CD4-positive, alpha-beta T cell (primary cell): Measurements from ENCODE around the gene PCDHA3. TPM values are rescaled to one million over a fixed set of nuclear protein-coding genes. Genes with fewer than 3 reads are reported as not detected.
"Not testable (repeated sequence)": the region's sequence is repeated elsewhere in the genome, so short reads cannot be mapped to it uniquely, and the experiment has no call there.

ENCODE experiments used
- ATAC-seq: fragments of 200-7000 bp; cut with Tn5 transposase; one replicate; pipeline ENCODE4 v1.10.0; 2022; ENCODE audit warnings: mild to moderate bottlenecking; ENCODE audit not compliant: poor library complexity
- CTCF ChIA-PET: fragments of 350-600 bp; sonication (Branson Sonifier 250); formaldehyde crosslinking; loops from one replicate; lab custom pipeline; 2021; ENCODE audit warnings: antibody characterized with exemption, inconsistent platforms; lab: Charles Lee
- POLR2A ChIA-PET: fragments of 350-600 bp; sonication (Branson Sonifier 250); formaldehyde crosslinking; loops from one replicate; lab custom pipeline; 2021; ENCODE audit warnings: antibody characterized with exemption, inconsistent platforms; lab: Charles Lee
- DNase-seq, 14 experiments: peaks; one replicate each; pipeline ENCODE4 v3.0.0-alpha.2; 2013 to 2020; ENCODE audit warnings: mixed read lengths in 2 of 14
- H3K27ac ChIP-seq, 2 donors: one replicate each; pipeline versions ENCODE4 v1.5.1 to v1.7.0; 2013; ENCODE audit warnings: low read length in 2 of 2, low read depth in 1 of 2, mild to moderate bottlenecking in 1 of 2
- H3K27me3 ChIP-seq, 2 experiments: 1 replicate in 1 of 2; 2 replicates in 1 of 2; pipeline versions ENCODE4 v1.6.1 to v1.7.0; 2013; ENCODE audit warnings: low read length in 2 of 2, control low read depth in 1 of 2, mild to moderate bottlenecking in 1 of 2, moderate library complexity in 1 of 2; ENCODE audit not compliant: insufficient read depth in 2 of 2, control insufficient read depth in 1 of 2
- H3K36me3 ChIP-seq: one replicate; pipeline ENCODE4 v1.6.1; 2013; ENCODE audit warnings: low read length, control low read depth; ENCODE audit not compliant: insufficient read depth
- H3K4me1 ChIP-seq: one replicate; pipeline ENCODE4 v1.6.1; 2013; ENCODE audit warnings: low read length, control low read depth; ENCODE audit not compliant: insufficient read depth
- H3K4me3 ChIP-seq: one replicate; pipeline ENCODE4 v1.5.1; 2013; ENCODE audit warnings: mild to moderate bottlenecking, low read length, moderate library complexity
- H3K9me3 ChIP-seq, 2 experiments: 1 replicate in 1 of 2; 2 replicates in 1 of 2; pipeline versions ENCODE4 v1.6.1 to v1.7.0; 2013; ENCODE audit warnings: low read length in 2 of 2, mild to moderate bottlenecking in 2 of 2, control low read depth in 1 of 2, moderate library complexity in 1 of 2; ENCODE audit not compliant: control insufficient read depth in 1 of 2, insufficient read depth in 1 of 2
- H3K27ac Mint-ChIP-seq: one replicate; pipeline ENCODE4 v1.8.0; 2020; ENCODE audit warnings: mixed read lengths
- H3K27me3 Mint-ChIP-seq: one replicate; pipeline ENCODE4 v1.8.0; 2021; ENCODE audit warnings: mixed read lengths
- H3K36me3 Mint-ChIP-seq: one replicate; pipeline ENCODE4 v1.8.0; 2021; ENCODE audit warnings: low read depth, mixed read lengths
- H3K4me1 Mint-ChIP-seq: one replicate; pipeline ENCODE4 v1.8.0; 2021; ENCODE audit warnings: low read depth, mixed read lengths
- H3K4me3 Mint-ChIP-seq: one replicate; pipeline ENCODE4 v1.8.0; 2020; ENCODE audit warnings: mild to moderate bottlenecking, mixed read lengths
- H3K9me3 Mint-ChIP-seq: one replicate; pipeline ENCODE4 v1.8.0; 2020; ENCODE audit warnings: mixed read lengths
- CTCF ChIP-seq: fragments of 200-600 bp; IDR thresholded peaks from one replicate; pipeline ENCODE4 v1.8.0; 2022; ENCODE audit warnings: antibody characterized with exemption, mild to moderate bottlenecking
- intact Hi-C, 2 experiments: fragments of 100-400 bp; cut with DNase I in 1 of 2; cut with micrococcal nuclease in 1 of 2; formaldehyde crosslinking; loops; one replicate each; pipeline versions ENCODE4 v1.15.1 to v1.9.0; 2023 to 2025; cut with DNase I, micrococcal nuclease
- total RNA-seq, 174 experiments: library from RNA in 2 of 174; stranded (reverse) in 2 of 174; gene quantifications; one replicate each; pipeline ENCODE4 v1.2.3 and lab custom pipeline; 2021 to 2026

Gene PCDHA3
- total RNA-seq, 2 experiments from 2014 or later, result not detected

GRCh38 chr5:140833993-140834392, 33.1 kb downstream of the PCDHA3 start, which contains the start of gene PCDHA7:
Gene PCDHA7 (plus strand): TSS chr5:140834269. CDS start chr5:140834384, 115 bp downstream.
- Mint-ChIP-seq H3K4me3 (no peak within 1 kb of the TSS), H3K36me3 (no peaks in the 10 kb centered on the region), H3K27me3 (peaks cover 42% of the 10 kb centered on the region), H3K27ac (no peak within 1 kb of the TSS), H3K9me3 (peaks cover 12% of the 10 kb centered on the region), H3K4me1 (no peaks in the 10 kb centered on the region)
- no peak for DNase-seq
- ChIA-PET POLR2A (no interaction called here), CTCF (no interaction called here)
- Histone ChIP-seq H3K9me3 (peaks cover 26 to 38% of the 10 kb centered on the region in 2 experiments), H3K27me3 (peaks cover 13 to 22% of the 10 kb centered on the region in 2 experiments), H3K27ac (no peak within 1 kb of the TSS), H3K4me3 (no peak within 1 kb of the TSS), H3K4me1 (no peaks in the 10 kb centered on the region), H3K36me3 (no peaks in the 10 kb centered on the region)
- intact Hi-C loops, result no loop called here
- no peak for ATAC-seq
- TF ChIP-seq CTCF, result no peak

- ATAC-seq, H3K27ac ChIP-seq, CTCF ChIA-PET, H3K4me3 Mint-ChIP-seq, H3K36me3 Mint-ChIP-seq, H3K36me3 ChIP-seq, H3K4me1 ChIP-seq, POLR2A ChIA-PET, H3K4me1 Mint-ChIP-seq, DNase-seq, H3K4me3 ChIP-seq, intact Hi-C loops, H3K27ac Mint-ChIP-seq: not testable (repeated sequence)
- peaks cover 12% of the 10 kb centered on the region for H3K9me3 Mint-ChIP-seq
- H3K27me3 Mint-ChIP-seq, result peaks cover 45% of the 10 kb centered on the region
- peaks cover 13 to 27% of the 10 kb centered on the region in 2 experiments for H3K27me3 ChIP-seq
- peaks cover 30 to 33% of the 10 kb centered on the region in 2 experiments for H3K9me3 ChIP-seq
Measured at GRCh38 chr5:140834439-140835008, 33.7 kb downstream of the PCDHA3 start.

- Mint-ChIP-seq H3K36me3 (peaks cover 5% of the 10 kb centered on the region), H3K27me3 (peaks cover 50% of the 10 kb centered on the region), H3K9me3 (peaks cover 19% of the 10 kb centered on the region), H3K4me3 (no peak overlapping the region), H3K4me1 (no peaks in the 10 kb centered on the region), H3K27ac (no peak overlapping the region)
- H3K27me3 ChIP-seq, result peaks cover 14 to 36% of the 10 kb centered on the region in 2 experiments
- ATAC-seq (no peak), DNase-seq (no peak)
- H3K27ac ChIP-seq, result no peak overlapping the region
- no peak for TF ChIP-seq CTCF
- no peak overlapping the region for H3K4me3 ChIP-seq
- ChIA-PET CTCF (no interaction called here), POLR2A (no interaction called here)
- peaks cover 25 to 31% of the 10 kb centered on the region in 2 experiments for H3K9me3 ChIP-seq
- no peaks in the 10 kb centered on the region for H3K4me1 ChIP-seq
- H3K36me3 ChIP-seq, result no peaks in the 10 kb centered on the region
- intact Hi-C loops, result no loop called here
Measured at GRCh38 chr5:140835622-140836510, 35.0 kb downstream of the PCDHA3 start.
